HG02885 (cell line): ENCODE results near the gene ACOT12.
"Not testable (repeated sequence)": the region's sequence is repeated elsewhere in the genome, so short reads cannot be mapped to it uniquely, and the experiment has no call there.

Experiments
- ATAC-seq: cut with Tn5 transposase; IDR thresholded peaks from one replicate; pipeline ENCODE4 v1.9.1; 2021; ENCODE audit warnings: mild to moderate bottlenecking; ENCODE audit not compliant: unreplicated experiment, poor library complexity

The ACOT12 gene

GRCh38 chr5:81345411-81346003, 48.4 kb downstream of the ACOT12 start:
- no peak for ATAC-seq

GRCh38 chr5:81344736-81345135, 49.2 kb downstream of the ACOT12 start:
- no peak for ATAC-seq

GRCh38 chr5:81338213-81338612, 55.7 kb downstream of the ACOT12 start:
- ATAC-seq = not testable (repeated sequence)

- no peak for ATAC-seq
Measured at GRCh38 chr5:81337803-81338202, 56.1 kb downstream of the ACOT12 start.

- ATAC-seq = no peak
Measured at GRCh38 chr5:81336556-81336955, 57.4 kb downstream of the ACOT12 start.

GRCh38 chr5:81335946-81336345, 58.0 kb downstream of the ACOT12 start:
- ATAC-seq = no peak

- ATAC-seq = no peak
Measured at GRCh38 chr5:81334304-81335061, 59.5 kb downstream of the ACOT12 start.

GRCh38 chr5:81326554-81326953, 67.4 kb downstream of the ACOT12 start:
- ATAC-seq = no peak

GRCh38 chr5:81317536-81317935, 76.4 kb downstream of the ACOT12 start:
- ATAC-seq = no peak

GRCh38 chr5:81316571-81316970, 77.4 kb downstream of the ACOT12 start:
- no peak for ATAC-seq

GRCh38 chr5:81315830-81316229, 78.1 kb downstream of the ACOT12 start:
- no peak for ATAC-seq

- ATAC-seq = no peak
Measured at GRCh38 chr5:81315336-81315735, 78.6 kb downstream of the ACOT12 start.

GRCh38 chr5:81314581-81314980, 79.4 kb downstream of the ACOT12 start:
- no peak for ATAC-seq

- ATAC-seq = no peak
Measured at GRCh38 chr5:81313686-81314085, 80.2 kb downstream of the ACOT12 start.

GRCh38 chr5:81313278-81313677, 80.7 kb downstream of the ACOT12 start:
- no peak for ATAC-seq

- no peak for ATAC-seq
Measured at GRCh38 chr5:81310402-81311063, 83.4 kb downstream of the ACOT12 start.

- no peak for ATAC-seq
Measured at GRCh38 chr5:81308836-81309235, 85.1 kb downstream of the ACOT12 start.

GRCh38 chr5:81305785-81306184, 88.1 kb downstream of the ACOT12 start:
- no peak for ATAC-seq

GRCh38 chr5:81303563-81303962, 90.4 kb downstream of the ACOT12 start:
- ATAC-seq = no peak

- ATAC-seq = no peak
Measured at GRCh38 chr5:81302596-81302995, 91.3 kb downstream of the ACOT12 start.

- peak; percentile 97 for ATAC-seq
Measured at GRCh38 chr5:81301271-81302015, 92.5 kb downstream of the ACOT12 start, which contains the start of gene ZCCHC9. ZCCHC9 (plus strand) TSS chr5:81301587; CDS start chr5:81304758, 3,171 bp downstream.
